ENCODE data around the gene DIP2B.
"Not testable (repeated sequence)": the region's sequence is repeated elsewhere in the genome, so short reads cannot be mapped to it uniquely, and the experiment has no call there.

Gene DIP2B, protein sequence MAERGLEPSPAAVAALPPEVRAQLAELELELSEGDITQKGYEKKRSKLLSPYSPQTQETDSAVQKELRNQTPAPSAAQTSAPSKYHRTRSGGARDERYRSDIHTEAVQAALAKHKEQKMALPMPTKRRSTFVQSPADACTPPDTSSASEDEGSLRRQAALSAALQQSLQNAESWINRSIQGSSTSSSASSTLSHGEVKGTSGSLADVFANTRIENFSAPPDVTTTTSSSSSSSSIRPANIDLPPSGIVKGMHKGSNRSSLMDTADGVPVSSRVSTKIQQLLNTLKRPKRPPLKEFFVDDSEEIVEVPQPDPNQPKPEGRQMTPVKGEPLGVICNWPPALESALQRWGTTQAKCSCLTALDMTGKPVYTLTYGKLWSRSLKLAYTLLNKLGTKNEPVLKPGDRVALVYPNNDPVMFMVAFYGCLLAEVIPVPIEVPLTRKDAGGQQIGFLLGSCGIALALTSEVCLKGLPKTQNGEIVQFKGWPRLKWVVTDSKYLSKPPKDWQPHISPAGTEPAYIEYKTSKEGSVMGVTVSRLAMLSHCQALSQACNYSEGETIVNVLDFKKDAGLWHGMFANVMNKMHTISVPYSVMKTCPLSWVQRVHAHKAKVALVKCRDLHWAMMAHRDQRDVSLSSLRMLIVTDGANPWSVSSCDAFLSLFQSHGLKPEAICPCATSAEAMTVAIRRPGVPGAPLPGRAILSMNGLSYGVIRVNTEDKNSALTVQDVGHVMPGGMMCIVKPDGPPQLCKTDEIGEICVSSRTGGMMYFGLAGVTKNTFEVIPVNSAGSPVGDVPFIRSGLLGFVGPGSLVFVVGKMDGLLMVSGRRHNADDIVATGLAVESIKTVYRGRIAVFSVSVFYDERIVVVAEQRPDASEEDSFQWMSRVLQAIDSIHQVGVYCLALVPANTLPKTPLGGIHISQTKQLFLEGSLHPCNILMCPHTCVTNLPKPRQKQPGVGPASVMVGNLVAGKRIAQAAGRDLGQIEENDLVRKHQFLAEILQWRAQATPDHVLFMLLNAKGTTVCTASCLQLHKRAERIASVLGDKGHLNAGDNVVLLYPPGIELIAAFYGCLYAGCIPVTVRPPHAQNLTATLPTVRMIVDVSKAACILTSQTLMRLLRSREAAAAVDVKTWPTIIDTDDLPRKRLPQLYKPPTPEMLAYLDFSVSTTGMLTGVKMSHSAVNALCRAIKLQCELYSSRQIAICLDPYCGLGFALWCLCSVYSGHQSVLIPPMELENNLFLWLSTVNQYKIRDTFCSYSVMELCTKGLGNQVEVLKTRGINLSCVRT (N-terminal part only)

DNA sequence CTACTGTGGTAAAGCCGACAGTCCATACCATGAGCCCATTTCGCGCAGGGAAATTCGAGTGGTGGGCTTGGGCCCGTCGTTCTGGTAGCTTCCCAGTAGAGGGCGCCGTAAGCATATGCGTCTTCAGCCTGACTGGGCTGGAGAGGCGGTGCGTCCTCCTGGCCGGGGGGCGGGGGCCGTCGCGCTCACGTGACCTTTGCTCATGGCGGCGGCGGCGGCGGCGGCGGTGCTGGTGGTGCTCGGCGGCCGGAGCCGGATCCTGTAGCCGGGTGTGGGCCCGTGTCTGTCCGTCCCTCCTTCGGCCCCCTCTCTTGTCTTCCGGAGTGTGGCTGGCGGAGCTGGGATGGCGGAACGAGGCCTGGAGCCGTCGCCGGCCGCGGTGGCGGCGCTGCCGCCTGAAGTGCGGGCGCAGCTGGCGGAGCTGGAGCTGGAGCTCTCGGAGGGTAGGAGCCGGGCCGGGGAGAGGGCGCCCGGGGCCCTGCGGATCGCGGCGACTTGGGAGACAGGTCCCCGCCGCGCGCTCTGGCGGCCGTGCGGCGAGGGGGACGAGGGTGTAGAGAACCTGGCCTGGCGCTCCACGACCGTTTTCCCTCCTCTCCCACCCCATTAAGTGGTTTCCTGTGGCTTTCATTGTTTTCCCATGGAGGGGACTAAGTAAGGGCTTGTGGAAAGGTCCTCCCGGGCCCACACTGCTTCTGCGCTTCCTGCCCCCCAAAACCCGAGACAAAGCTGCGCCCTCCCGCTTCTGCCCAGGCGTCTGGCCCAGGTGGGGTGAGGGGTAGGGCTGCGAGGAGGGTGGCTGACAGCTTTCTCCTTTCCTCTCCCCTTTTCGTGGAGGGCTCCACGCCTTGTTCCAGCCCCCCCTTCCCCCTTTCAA lies at the start of gene DIP2B:
TSS of gene DIP2B (plus strand) at position 188 of the 877 bp plus-strand sequence. CDS start at position 344, 156 bp downstream.
- DNase-seq (ENCODE audit: low read depth) = peak; percentile 89

DNA sequence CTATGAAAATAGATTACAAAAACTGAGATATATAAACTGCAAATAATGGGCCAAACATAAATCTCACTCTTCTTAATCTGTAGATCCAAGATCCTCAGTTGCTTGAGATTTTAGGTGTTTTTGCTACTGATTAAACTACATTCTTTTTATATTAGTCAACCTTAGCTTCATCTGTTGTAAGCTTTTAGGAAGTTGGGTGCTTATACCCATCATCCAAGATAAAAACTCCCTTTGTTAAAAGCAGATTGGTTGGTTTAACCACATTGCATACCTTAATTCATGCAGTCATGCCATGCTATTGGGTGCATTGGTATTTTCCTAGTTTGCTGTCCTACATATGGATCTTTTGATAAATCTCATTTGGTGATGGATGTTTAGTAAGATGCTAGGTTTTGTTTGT lies 46.2 kb upstream of the DIP2B start:
- no peak for DNase-seq (ENCODE audit: low read depth)

DNA sequence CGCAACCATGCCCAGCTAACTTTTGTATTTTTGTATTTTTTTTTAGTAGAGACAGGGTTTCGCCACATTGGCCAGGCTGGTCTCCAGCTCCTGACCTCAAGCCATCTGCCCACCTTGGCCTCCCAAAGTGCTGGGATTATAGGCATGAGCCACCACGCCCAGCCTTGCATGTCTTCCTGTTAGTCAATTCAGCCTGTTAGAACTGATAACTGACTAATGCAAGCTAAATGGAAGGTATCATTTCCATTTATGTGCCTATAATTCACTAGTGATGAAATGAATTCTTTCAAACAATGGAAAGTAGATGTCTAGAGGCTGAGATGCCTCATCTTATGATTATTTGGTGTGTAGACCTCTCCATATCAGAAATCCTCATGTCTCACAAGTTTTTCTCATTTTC lies 37.3 kb upstream of the DIP2B start:
- DNase-seq (ENCODE audit: low read depth) = no peak

DNA sequence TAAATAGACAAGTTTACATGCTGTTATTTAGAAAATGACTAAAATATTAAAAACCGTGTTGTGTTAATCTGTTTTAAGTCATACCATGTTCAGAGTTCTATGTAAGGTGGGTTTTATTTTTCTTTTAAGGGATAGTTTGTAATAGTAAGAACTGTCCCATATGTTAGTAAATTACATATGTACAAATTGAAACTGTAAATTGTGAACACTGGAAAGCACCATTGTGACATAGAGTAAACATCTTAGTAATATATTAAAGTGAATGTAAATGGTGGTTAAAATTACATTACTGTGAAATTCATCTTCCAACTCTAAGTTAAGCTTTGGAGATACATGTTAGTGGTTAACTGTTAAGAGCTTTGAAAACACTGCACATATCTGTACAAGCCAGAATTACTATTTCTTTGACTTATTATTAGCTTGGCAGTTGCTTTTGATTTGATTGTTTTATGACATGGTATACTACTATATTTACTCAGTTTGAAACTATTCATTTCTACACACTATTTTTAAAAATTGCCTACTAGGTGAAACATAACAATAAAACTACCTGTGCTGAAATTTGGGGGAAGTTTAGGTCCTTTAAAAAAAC lies 27.4 kb upstream of the DIP2B start:
- DNase-seq (ENCODE audit: low read depth) = no peak

DNA sequence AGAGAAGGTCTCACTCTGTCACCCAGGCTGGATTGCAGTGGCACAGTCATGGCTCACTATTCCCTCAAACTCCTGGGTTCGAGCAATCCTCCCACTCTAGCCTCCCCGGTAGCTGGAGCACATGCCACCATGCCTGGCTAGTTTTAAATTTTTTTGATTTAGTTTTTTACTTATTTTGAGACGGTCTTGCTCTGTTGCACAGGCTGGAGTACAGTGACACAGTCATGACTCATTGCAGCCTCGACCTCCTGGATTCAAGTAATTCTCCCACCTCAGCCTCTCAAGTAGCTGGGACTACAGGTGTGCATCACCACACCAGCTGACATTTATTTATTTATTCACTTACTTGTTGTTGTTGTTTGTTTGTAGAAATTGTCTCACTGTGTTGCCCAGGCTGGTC lies 22.2 kb upstream of the DIP2B start:
- no peak for DNase-seq (ENCODE audit: low read depth)

DNA sequence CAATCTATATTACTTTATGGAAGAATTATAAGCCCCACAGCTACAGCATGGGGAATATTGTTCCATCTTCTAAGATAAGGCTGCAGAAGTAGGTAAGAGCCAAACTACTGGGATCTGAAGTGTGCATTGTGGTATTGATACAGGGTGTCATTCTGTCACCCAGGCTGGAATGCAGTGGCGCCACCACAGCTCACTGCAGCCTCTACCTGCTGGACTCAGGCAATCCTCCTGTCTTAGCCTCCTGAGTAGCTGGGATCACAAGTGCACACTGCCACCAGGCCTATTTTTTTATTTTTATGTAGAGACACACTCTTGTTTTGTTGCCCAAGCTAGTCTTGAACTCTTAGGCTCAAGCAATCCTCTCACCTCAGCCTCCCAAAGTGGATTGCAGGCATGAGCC lies 21.3 kb upstream of the DIP2B start:
- no peak for DNase-seq (ENCODE audit: low read depth)

DNA sequence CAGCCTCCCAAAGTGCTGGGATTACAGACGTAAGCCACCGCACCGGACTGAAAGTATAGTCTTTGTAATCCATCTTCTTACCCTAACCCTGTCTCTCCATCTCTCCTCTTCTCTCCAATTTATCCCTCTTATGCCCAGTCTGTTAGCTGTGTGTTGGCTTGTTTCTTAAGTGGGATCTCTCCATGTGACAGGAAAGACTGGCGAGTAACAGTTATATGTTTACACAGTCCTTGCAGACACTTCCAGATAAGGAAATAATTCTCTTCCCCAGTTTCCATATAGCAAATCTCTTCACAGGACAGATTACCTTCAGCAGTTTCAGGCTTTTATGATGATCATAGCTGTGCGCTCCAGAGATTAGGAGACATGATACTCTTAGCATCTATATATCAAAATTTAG lies 16.0 kb upstream of the DIP2B start:
- DNase-seq (ENCODE audit: low read depth) = no peak

DNA sequence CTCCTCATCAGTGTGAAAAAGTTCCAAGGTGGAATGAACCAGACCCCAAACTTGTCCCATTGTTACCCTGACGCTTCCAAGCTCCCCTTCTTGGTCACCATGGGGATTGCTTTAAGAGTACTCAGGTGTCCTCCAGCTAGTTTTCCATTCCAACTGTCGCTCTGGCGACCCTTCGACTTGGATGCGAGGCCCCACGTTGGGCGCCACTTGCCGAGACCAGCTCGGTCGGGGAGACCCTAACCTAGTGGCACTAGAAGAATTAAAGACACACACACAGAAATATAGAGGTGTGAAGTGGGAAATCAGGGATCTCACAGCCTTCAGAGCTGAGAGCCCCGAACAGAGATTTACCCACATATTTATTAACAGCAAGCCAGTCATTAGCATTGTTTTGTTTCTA lies 6.7 kb upstream of the DIP2B start:
- not testable (repeated sequence) for DNase-seq (ENCODE audit: low read depth)

DNA sequence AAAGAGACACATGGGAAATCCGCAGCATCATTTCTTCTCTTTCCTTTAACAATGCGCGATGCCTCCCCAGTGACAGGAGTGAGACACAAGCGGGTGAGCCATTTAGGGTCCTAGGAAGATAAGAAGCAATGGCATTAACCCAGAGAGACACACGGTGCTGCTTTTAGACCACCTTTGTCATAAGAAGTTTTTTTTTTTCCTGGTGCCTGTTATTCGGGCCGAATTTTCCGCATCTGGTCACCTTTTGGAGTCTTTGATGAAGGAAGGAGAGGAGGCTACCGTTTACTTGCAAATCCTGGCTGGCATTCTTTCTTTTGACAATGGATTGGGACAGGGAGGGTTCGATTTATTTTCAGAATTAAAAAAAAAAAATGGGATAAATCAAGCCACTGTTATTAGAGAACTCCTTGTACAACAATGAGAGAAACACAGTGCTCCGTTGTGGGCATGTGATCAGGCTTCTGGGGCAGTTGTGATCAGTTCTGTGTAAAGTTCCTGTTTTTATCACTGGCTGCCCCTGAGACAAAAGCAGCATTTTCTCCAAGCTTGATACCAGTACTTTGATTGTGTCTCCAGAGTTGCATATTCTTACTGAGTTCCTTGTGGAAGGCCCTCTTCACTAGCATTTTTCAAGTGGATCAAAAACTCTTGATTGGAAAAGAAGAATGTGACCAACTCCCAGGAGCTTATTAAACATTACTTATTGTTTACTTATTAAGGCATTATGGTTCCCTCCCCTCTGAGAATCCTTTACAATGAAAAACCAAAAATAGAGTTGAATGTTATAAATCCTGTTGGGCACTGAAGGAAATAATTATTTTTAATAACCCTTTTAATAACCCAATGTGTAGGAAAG lies 1.1 kb downstream of the DIP2B start:
- DNase-seq (ENCODE audit: low read depth) = no peak

DNA sequence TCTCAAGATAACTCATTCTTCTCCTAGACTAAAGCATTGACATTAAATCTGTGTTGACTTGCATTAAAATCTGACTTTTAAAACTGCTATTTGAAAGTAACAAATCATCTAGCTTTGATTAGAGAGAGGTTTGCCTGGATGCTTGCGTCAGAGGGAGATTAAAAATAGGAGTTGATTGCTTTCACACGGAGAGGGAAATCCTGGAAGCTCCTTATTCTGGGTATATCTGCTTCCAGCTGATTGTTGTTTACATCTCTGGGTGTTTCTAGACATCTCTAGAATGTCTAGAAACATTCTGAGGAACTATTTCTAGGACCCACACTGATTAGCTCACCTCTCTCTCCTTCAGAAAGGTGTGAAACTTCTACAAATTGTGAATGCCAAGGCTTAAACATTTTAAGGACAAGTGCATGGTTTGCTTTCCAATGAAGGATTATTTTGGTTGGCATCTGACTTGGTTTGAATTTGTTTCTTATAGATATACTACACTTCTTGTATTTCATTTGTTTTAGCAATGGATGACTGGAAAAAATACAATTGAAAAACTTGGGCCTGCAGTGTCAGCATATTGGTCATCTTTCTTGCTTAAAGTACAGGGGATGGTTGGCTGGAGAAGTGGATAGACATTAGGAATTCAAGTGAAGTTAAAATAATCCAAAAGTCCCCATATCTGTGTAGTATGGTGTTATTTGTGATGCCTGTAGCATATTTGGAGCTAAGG lies 2.1 kb downstream of the DIP2B start:
- no peak for DNase-seq (ENCODE audit: low read depth)

DNA sequence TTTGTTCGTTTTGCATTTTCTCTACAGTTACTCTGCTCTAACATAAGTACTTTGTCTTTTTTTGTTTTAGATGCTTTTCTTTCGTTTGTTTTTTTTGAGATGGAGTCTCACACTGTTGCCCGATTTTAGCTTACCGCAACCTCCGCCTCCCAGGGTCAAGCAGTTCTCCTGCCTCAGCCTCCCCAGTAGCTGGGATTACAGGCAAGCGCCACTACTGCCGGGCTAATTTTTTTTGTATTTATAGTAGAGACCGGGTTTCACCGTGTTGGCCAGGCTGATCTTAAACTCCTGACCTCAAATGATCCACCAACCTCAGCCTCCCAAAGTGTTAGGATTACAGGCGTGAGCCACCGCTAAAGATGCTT lies 2.7 kb downstream of the DIP2B start:
- DNase-seq (ENCODE audit: low read depth) = no peak

DNA sequence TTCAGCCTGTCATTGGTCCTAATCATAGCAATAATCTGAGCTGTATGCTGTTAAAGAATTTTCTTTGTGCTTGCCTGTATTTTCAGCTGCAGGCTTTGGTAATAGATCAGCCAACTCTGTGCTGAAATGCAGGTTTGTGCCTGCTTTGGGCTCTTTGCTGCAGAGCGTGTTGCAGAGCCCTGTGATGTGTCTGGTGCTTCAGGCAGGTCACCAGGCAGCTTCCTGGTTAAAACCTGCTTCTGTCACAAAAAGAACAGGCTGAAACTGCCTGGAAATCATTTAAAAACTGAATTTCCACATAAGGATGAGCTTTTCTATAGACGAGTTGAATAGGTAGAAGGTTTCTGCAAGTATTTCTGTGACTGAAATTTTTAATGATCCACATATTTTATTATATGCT lies 3.1 kb downstream of the DIP2B start:
- no peak for DNase-seq (ENCODE audit: low read depth)

DNA sequence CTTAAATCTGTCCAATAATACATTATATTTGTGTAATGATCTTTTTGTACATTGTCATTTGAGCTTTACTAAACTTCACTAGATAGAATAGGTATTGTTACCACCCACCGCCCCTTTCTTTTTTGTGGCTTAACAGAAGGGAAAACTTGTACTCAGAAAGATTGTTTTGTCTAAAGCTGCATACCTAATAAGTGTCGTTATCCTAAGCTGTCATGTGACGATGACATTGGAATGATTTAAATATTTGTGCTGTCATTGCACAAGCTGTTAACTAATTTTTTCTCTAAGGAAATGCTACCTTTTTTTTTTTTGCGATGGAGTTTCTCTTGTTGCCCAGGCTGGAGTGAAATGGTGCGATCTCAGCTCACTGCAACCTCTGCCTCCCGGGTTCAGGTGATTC lies 3.6 kb downstream of the DIP2B start:
- DNase-seq (ENCODE audit: low read depth) = no peak

DNA sequence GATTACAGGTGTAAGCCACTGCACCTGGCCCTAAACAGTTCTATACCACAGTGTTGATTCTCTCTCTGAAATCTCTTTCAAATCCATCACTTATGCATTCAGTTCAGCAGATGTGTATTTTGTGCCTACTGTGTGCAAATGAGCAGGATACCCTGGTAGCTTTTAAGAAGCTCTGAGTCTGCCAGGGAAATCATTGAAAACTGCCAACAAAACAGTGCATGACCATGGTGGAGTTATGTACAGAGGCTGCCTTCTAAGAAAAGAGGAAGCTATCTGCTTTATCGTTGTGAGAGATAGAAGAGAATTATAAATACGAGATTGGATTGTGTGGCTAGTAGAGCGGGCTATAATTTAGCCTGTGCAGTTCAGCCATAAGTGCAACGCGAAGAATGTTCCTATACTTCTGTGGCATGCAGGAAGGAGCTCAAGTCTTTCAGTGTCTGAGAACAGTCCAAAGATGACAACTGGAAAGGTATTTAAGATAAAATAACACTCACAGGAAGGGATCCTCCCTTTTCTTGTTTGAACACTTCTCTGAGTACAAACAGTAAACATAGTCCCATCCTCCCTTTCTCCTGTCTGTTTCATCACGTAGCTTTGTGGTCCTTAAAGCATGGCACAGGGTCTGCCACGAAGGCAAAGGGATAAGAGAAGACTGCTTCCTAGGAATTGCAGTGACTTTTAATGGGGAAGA lies 4.3 kb downstream of the DIP2B start:
- no peak for DNase-seq (ENCODE audit: low read depth)

DNA sequence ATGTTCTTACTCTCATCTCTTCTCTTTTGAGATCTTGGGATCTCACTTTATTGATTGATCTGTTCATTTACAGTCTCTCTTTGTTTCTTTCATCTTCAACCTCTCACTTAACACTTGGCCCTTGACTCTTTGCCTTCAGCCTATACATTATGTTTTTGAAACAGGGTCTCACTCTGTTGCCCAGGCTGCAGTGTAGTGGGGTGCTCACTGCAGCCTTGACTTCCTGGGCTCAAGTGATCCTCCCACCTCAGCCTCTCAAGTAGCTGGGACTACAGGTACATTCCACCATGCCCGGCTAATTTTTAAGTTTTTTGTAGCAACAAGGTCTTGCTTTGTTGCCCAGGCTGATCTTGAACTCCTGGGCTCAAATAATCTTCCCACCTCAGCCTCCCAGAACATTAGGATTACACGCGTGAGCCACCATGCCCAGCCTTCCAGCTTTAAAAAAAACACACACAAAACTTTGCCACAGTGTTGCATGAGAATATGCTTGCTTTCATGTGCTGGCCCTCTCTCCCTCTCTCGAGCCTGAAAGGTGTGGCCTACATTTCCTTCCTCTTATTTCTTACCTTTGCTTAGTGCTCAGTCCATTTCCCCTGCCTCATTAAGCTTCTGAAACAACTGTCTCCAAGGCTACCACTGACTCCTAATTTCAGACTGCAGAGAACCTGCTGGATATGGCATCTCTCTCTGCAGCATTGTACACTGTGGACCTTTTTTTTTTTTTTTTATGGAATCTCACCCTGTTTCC lies 9.9 kb downstream of the DIP2B start:
- DNase-seq (ENCODE audit: low read depth) = no peak

DNA sequence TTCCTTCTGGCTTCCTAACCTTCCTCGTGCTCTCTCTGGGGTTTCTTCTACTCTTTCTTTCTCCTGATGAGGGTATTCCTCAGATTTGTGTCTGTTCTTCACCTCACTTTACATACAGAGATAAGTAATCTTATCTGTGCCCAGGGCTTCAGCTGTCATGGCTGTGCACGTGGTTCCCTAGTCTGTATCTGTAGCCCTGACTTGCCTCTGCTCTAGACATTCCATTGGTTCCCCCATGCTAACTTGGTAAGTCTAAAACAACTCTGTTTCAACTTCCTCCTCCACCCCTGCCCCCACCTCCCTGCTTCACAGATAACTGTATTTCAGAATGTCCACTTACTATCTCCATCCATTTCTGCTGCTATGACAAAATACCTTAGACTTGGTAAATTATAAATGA lies 10.8 kb downstream of the DIP2B start:
- DNase-seq (ENCODE audit: low read depth) = no peak

DNA sequence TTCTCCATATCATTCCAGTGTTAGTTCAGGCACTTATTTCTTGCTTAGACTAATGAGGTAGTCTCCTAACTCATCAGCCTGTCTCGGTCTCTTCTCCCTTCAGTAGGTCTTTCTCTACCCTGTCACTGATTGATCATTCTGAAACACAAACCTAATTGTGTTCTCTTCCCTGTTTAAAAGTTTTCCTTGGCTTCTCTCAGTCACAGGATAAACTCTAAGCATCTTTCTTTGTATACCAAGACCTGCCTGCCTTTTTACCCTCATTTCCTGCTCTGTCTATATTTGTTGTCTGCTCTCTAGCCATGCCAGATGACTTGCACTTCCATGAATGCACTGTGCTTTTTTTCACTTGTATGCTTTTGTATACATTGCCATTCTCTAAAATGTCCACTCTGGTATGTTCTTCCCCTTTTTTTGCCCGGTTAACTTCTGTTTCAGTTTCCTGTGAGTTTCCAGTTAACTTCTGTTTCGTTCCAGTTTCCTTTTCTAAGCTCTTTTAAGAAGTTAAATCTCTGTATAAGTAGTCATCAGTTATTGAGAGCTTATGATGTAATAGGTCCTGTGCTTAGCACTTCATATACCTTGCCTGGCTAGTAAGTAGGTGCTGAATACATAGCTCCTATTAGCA lies 12.8 kb downstream of the DIP2B start:
- DNase-seq (ENCODE audit: low read depth) = no peak

DNA sequence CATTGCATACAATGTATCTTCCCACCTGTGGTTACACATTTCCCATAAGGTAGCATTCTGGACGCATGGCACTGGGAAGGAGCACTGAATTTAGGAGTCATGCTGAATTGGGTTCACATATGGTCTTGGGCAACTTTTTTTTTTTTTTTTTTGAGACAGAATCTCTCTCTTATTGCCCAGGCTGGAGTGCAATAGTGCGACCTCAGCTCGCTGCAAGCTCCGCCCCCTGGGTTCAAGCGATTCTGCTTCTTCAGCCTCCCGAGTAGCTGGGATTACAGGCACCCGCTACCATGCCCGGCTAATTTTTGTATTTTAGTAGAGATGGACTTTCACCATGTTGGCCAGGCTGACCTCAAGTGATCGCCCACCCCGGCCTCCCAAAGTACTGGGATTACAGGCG lies 13.3 kb downstream of the DIP2B start:
- no peak for DNase-seq (ENCODE audit: low read depth)
